Epithelial cell of esophagus (primary cell): ENCODE measurements around the gene UBE2E3.
"Not testable (repeated sequence)": the region's sequence is repeated elsewhere in the genome, so short reads cannot be mapped to it uniquely, and the experiment has no call there.

Source experiments
- DNase-seq: peaks from one replicate; pipeline ENCODE4 v3.0.0; 2010; ENCODE audit warnings: low read depth
- H3K4me3 ChIP-seq: 2 replicates; pipeline ENCODE4 v1.5.1; 2011; ENCODE audit warnings: mild to moderate bottlenecking, low read length, control low read depth
- CTCF ChIP-seq: IDR thresholded peaks from 2 replicates; pipeline ENCODE4 v1.5.1; 2011; ENCODE audit warnings: low read depth, mild to moderate bottlenecking, low read length, control low read depth, inconsistent platforms; ENCODE audit not compliant: insufficient read depth; ENCODE audit errors: missing control alignments

The UBE2E3 gene

GRCh38 chr2:180980106-180980942 lies at the start of gene UBE2E3:
UBE2E3 (plus strand) TSS chr2:180980605; CDS start chr2:180982043, 1,438 bp downstream.
- TF ChIP-seq CTCF, result peak; percentile 59
- DNase-seq, result peak; percentile 76
- H3K4me3 ChIP-seq, result peak within 1 kb of the TSS; percentile 80

- no peak for DNase-seq
- no peak for TF ChIP-seq CTCF
- H3K4me3 ChIP-seq, result no peak overlapping the region
Observed at GRCh38 chr2:180931841-180932240, 48.6 kb upstream of the UBE2E3 start.

GRCh38 chr2:180933332-180933731 lies 47.1 kb upstream of the UBE2E3 start:
- no peak for DNase-seq
- TF ChIP-seq CTCF, result no peak
- H3K4me3 ChIP-seq, result no peak overlapping the region

GRCh38 chr2:180934911-180935310 lies 45.5 kb upstream of the UBE2E3 start:
- H3K4me3 ChIP-seq, result no peak overlapping the region
- no peak for DNase-seq
- no peak for TF ChIP-seq CTCF

- not testable (repeated sequence) for DNase-seq, H3K4me3 ChIP-seq
Observed at GRCh38 chr2:180937480-180937879, 42.9 kb upstream of the UBE2E3 start.

GRCh38 chr2:180938451-180938850 lies 42.0 kb upstream of the UBE2E3 start:
- no peak for TF ChIP-seq CTCF
- DNase-seq, result peak; percentile 61
- no peak overlapping the region for H3K4me3 ChIP-seq

- no peak for DNase-seq
- H3K4me3 ChIP-seq, result no peak overlapping the region
- no peak for TF ChIP-seq CTCF
Observed at GRCh38 chr2:180943275-180943674, 37.1 kb upstream of the UBE2E3 start.
